ENCODE data around the gene NCKAP1.
"Not testable (repeated sequence)": the region's sequence is repeated elsewhere in the genome, so short reads cannot be mapped to it uniquely, and the experiment has no call there.

The NCKAP1 gene

DNA sequence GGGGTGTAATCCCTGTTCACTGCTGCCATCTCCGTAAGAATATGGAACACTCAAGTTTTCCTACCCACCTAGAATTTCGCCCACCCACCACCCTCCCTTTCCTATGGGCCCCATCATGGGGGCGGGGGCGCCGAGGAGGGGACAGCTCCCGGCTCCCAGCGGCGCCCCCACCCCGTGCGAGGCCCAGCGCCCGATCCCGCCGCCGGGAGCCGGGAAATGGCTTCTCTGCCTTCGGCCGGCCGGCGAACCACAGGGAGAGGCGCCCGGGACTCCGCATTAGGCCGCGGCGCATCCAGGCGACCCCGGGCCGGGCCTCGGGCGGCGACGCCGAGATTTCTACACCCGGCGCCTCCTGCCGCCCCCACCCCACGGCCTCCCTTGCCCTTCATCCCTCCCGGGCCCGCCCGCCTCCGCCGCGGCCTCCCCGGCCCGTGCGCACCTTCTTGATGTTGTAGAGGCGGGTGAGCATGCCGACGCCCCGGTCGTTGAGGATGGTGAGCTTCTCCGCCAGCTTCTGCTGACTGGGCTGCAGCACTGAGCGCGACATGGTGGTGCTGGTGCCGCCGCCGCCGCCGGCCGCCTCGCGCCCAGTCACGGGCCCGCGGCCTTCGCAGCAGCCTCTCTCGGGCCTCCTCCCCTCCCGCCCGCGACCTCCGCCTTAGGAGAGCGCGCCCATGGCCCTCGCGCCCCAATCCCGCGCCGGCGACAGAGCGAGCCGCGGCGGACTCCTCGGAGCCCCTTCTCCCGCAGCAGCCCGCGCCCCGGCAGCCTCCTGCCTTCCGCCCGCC is 510 bp downstream of the NCKAP1 start:
- peak; percentile 47 for DNase-seq (ENCODE audit: low read depth, low spot score)

DNA sequence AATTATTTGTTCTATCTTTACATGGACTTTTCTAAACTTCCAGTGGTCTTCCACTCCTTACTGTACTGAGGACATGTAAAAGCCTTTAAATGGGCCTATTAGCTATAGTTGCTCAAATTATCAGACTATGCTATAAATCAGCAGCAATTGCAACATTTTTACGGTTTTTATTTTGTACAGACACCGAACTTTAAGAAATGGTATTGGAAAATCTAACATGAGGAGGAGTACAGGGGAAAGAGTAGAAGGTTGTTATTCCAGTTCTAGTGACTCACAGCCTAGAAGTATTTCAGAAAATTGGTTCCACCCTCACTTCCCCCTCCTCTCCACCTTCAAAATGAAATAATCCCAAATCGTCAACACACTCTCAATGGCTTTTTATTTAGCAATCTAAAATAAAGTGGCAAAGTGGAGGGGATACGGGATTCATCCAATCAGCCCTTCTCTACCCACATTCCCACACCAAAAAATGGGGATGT is 1.1 kb downstream of the NCKAP1 start:
- DNase-seq (ENCODE audit: low read depth, low spot score) = no peak

DNA sequence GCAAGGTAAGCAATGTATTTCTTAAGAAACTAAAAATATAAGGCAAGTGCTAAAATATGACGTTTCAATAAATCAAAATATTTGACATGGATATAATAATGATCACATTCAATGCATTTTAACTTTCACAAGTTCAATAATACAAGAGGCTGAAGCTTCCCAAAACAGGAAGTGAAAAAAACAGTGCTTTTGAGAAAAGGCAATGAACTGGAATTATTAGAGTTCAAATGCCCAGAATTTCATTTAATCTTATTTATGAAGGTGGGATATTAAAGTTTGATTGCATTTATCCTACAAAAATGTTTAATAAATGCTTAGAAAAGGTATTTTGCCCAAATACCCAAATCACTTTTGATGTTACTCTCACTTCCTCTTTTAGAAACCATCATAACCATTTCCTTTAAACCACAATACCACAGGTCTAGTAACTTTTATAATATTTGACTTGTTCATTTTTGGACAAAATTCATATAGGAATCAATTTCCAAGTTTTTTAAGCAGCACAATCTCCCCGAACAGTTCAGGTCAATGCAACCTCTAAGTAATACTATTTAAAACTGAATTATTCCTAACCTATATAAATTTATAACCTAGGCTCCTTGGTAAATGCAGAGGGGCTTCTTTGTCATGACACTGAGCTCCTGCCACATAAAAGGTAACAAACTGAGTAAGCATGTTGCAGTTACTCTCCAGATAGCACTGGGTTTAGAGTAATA is 2.1 kb downstream of the NCKAP1 start:
- DNase-seq (ENCODE audit: low read depth, low spot score) = no peak

DNA sequence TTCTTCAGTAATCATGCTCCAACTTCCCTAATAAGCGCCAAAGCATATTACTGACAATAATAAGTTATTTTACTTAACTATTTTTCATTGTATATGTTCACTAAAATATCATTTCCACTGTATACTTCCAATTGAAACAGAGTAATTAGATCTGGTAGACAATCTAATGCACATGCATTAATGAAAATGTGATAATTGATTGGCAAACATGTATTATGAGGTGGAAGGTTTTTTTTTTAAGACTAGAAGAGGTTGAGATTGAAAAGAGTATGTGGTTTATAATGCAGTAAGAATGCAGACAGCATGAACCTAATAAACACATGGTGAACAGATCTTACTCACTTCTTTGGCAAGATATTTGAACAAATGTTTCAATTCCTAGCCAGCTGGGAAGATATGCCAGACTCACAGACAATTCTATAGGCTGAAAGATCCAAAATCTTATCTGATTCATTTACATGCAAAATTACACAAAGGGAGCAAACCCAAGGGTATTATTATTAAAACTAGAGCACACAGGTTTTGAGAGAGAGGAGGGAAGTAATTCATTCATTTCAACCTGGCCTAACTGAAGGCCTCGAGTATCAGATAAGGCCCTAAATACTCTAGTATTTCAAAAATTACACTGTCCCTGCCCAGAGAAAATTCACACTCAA is 2.8 kb downstream of the NCKAP1 start:
- no peak for DNase-seq (ENCODE audit: low read depth, low spot score)

DNA sequence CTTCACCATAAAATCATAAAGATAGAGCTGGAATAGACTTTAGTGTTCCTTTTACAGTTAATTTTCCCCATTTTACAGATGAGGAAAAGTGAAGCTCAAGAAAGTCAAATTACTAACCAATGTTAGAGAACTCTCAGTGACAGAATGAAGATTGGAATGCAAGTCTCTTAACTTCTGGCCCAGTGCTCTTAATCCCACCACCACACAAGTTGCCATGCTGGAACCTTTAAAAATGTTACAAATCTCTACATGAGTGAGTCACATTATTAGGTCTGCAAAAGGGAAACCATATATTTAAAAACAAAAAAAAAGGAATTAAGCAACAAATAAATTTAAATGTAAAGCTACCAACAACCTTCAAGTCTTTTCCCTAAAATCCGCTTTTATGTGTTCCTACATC is 3.5 kb downstream of the NCKAP1 start:
- no peak for DNase-seq (ENCODE audit: low read depth, low spot score)

DNA sequence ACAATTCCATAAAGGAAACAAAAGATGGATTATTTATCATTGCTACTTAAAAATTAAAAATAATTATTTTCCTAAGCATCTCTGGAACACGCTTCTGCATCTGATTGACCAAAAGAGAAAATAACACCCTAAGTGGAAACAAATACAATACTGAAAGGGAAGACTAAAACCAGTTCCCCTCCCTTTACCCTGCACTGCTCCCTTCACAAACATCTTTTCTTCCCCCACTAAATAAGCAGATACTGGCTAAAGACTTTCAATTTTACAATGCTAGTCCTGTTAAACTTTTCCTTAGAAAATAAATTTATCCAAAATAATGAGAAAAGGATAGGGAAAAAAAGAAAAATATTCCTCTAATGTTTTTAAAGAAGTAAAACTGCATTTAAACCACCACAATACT is 4.3 kb downstream of the NCKAP1 start:
- DNase-seq (ENCODE audit: low read depth, low spot score) = no peak

DNA sequence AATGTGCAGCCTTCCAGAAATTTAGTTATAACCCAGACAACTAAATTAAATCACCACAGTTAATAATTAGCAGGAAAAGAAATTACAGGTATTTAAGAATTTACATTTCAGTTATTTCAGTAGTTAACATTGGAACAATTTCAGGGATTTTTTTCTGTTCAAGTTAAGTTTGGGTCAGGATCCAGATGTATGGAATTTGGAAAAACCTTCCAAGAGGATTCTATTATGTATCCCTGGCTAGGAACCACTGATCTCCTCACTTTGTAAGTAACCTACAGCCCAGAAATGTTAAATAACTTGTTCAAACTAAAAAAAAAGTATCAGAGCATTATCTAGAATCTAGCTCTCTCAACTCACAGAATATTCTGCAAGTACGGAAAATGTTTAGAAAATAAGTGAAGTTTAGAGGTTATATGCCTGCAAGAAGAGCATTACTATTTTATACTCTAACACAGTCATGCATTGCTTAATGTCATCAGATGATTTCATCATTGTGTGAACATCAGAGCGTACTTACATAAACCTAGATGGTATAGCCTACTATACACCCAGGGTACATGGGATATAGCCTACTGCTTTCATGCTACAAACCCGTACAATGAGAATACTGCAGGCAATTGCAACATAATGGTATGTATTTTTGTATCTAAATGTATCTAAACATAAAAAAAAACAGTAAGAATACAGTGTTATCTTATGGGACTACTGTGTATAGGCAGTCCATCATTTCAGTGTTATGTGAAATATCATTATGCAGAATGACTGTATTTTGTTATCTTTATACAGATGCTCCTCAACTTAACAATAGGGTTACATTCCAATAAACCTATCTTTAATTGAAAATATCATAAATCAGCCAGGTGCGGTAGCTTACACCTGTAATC is 6.1 kb downstream of the NCKAP1 start:
- DNase-seq (ENCODE audit: low read depth, low spot score) = no peak

DNA sequence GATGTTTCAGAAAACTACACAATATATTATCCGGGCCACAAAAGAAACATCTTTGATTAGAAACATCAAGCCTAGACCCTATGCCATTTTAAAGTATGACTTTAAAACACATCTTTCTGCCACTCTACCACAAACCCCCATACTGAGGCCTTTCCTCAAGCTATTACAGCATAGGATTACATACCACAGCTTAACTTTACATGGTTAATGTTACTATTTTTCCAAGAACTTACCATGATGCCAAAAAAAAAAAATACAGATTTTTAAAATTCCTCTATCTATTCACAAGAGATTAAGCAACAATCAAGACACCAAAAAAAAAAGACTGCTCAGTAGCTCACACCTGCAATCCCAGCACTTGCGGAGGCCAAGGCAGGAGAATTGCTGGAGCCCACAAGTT is 9.0 kb downstream of the NCKAP1 start:
- no peak for DNase-seq (ENCODE audit: low read depth, low spot score)

DNA sequence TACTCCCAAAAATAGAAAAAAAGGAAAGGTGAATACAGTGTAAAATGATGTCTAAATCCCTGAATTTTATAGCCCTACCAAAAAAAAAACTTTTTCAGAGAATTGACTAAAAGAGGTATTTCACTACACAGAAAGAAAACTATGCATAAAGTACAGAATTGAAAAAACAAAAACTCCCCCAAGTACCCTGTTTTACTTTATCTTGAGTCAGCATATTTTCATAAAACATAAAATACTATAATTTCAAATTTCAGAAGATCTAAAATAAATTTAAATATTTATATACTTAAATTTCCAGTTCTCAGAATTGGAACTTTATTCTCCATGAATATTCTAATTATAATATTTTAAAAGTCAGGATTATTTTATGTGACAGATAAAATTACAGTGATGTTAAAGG is 10.1 kb downstream of the NCKAP1 start:
- DNase-seq (ENCODE audit: low read depth, low spot score) = no peak

DNA sequence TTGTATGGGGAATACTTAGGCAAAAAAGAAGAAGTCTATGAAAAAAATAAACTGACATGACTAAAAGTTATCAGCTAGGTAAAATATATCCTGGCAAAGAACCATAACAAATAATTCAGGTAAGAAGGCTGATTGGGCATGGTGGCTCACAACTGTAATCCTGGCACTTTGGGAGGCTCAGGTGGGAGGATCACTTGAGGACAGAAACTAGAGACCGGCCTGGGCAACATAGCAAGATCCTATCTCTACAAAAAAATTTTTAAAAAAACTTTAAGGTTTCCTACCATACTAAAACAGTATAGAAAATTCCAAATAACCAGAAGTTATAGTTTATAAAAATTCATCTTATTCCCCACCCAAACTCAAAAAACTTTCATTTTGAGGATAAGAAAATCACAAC is 10.8 kb downstream of the NCKAP1 start:
- no peak for DNase-seq (ENCODE audit: low read depth, low spot score)

DNA sequence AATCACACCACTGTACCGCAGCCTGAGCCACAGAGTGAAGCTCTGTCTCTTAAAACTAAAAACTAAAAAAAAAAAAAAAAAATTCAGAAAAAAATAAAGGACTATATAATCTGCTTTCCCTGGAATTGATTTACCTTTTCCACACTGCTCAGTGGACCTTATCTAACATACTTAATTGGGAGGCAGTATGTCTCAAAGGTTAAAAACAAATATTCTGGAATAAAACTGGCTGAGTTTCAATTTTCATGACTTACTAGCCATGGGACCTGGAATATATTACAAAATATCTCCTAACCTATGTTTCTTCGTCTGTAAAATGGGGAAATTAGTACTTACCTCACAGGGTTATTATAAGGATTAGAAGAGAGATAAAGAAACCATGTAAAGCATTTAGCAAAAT is 11.8 kb downstream of the NCKAP1 start:
- no peak for DNase-seq (ENCODE audit: low read depth, low spot score)

DNA sequence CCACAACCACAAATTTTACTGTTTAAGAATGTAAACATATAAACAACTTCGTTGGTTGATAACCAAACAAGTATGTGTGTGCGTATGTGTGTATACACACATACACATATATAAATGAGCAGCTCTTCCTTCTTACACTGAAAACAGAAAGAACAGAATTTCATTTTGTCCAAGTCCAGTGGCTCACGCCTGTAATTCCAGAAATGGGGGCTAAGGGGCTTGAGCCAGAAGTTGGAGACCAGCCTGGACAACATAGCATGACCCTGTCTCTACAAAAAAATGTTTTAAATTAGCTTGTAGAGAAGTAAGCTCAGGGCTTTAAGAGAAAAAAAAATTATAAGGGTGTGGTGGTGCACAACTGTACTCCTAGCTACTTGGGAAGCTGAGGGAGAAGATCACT is 12.3 kb downstream of the NCKAP1 start:
- no peak for DNase-seq (ENCODE audit: low read depth, low spot score)

DNA sequence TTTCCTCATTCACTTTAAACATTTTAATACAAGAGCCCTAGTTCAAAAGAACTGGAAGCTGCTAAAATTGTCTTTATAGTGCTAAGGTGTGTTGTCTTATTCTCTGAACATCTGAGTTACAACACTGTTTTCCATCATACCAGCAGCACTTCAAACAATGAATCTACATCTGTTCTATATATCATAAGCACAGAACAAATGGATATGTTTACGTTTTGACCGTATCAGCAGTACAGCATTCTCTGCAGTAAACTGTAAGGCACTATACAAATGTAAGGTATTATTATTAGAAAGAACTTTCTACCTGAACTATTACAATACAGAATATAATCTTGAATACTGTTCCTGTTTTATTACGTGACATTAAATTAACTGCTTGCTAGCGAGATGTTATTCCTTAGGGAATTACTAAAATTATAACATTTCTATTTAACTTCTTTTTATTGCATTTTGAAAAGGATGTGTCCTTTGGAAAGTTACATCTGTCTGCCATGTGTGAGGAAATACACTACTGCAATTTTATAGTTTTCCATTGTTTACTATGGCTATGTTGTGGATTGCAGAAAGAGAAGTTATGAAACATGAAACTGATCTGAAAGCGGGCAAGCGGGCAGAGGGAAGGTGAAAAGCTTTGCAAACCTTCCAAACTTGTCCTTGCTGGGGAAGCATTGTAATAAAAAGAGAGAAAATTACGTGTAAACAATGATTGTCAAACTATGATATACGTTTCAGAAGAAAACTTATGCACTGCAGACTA is 13.7 kb downstream of the NCKAP1 start:
- DNase-seq (ENCODE audit: low read depth, low spot score) = no peak

DNA sequence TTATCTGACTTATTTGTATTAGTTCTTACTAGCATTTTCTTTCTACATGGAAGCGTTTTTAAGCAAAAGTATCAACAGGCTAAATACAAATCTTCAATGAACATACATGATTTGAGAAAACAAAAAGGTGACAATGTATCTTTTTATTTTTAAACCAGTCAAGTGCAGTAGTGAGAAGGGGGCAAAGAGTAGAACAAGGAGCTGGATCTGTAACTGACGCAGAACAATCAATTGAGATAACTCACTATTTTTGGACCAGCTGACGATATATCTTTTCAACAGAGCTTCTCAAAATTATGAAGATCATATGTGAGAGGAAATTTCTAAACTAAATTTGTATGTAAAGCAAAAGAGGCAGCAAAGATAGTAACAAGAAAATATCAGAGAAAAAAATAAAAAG is 15.5 kb downstream of the NCKAP1 start:
- DNase-seq (ENCODE audit: low read depth, low spot score) = no peak

DNA sequence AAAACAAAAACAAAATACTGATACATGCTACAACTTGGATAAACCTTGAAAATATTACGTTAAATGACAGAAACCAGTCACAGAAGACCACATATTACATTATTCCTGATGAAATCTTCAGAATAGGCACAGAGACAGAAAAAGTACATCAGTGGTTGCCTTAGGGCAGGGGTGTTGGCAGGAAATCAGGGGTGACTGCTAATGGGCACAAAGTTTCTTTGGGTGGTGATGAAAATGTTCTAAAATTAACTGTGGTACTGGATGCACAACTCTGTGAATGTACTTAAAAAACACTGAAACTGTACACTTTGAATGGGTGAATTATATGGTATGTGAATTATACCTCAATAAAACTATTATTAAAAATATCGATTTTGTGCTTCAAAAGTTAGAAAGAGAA is 16.6 kb downstream of the NCKAP1 start:
- DNase-seq (ENCODE audit: low read depth, low spot score) = no peak

DNA sequence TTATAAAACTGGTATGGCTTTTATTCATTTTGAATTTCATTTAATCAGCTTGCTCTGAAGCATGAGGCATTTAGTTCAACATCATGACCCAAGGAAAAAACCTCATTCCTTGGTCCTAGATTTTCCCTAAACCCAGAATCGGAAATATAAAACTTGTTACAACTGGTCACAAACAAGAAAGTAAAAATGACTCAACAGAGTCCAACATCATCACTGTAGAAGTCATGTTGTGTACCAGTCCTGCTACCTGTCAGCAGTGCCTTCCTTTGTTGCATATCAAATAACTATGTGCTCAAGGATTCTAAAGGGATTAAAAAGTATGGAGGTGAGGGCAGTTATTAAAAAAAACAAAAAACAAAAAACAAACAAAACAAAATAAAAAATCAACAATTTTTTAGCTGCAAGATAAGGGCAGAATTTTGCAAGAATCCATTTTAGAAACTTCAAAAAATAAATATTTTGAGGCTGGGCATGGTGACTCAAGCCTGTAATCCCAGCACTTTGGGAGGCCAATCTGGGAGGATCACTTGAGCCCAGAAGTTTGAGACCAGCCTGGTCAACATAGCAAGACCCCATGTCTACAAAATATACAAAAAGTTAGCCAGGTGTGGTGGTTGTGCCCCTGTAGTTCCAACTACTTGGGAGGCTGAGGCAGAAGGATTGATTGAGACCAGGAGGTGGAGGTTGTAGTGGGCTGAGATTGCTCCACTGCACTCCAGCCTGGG is 18.4 kb downstream of the NCKAP1 start:
- no peak for DNase-seq (ENCODE audit: low read depth, low spot score)

DNA sequence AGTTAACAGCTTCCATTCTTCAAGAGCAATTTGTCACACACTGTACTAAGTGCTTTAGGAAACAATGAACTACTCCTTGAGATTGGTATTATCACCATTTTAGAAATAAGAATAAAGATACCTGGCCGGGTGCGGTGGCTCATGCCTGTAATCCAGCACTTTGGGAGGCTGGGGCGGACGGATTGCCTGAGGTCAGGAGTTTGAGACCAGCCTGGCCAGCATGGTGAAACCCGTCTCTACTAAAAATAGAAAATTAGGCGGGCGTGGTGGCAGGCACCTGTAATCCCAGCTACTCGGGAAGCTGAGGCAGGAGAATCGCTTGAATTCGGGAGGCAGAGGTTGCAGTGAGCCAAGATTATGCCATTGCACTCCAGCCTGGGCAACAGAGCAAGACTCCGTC is 20.4 kb downstream of the NCKAP1 start:
- DNase-seq (ENCODE audit: low read depth, low spot score) = not testable (repeated sequence)

DNA sequence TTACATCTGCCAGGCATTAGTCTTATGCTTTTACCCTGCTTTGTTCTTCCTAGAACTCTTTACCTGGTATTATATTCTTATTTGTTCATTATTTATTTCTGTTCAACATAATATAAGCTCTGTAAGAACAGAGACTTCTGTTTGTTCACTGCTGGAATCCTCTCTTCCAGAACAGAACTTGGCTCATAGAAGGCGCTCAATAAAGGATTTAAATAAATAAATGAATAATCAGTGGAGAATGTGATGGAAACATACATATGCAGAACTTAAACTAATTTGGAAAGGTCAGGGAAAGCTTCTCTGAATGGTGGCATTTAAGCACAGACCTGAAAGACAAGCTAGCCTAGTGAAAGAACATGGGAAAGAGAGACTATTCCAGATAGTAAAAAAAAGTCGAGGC is 24.3 kb downstream of the NCKAP1 start:
- DNase-seq (ENCODE audit: low read depth, low spot score) = no peak

DNA sequence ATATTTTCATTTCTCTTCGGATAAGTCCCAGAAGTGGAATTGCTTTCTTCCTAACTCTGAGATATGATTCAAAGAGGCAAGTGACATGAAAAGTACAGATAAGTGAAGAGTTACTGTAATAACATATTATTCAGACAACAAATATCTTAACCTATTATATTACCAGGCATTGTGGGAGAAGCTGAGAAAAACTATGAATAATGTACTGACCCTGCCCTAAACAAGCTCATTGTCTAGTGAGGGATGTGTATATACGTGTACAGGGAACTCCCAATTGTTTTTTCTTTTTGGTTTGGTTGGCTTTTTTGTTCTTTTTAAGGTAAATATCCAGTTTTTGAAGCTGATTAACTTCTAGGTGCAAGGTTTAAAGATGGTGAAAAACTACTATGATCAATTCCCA is 26.5 kb downstream of the NCKAP1 start:
- no peak for DNase-seq (ENCODE audit: low read depth, low spot score)

DNA sequence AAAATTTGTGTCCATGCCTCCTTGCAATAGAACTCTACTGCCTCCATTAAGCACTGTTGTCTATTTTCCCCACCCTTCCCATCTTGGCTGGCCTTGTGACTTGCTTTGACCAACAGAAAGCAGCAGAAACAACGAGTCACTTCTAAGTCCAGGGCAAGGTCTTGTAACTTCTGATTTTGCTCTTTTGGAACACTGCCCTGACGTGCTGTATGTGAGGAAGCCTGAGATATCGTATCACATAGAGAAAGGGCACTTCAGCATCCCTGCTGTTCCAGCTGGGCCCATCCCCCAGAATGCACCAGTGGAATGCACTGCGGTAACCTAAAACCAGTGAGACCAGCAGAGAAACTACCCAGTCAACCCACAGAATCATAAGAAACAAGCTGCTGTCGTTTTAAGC is 28.1 kb downstream of the NCKAP1 start:
- peak; percentile 58 for DNase-seq (ENCODE audit: low read depth, low spot score)
